Measurements from ENCODE around the gene LGALS4. TPM values are rescaled to one million over a fixed set of nuclear protein-coding genes. Genes with fewer than 3 reads are reported as not detected.
"Not testable (repeated sequence)": the region's sequence is repeated elsewhere in the genome, so short reads cannot be mapped to it uniquely, and the experiment has no call there.

The LGALS4 gene
- total and polyA plus RNA-seq, 3 experiments from 2014 or later: 0.44 to 1.8 (median 1.2) TPM

GRCh38 chr19:38816131-38816750 lies 3.5 kb upstream of the LGALS4 start:
- no peak overlapping the region for H3K27ac ChIP-seq (ENCODE audit: low read depth, low read length)
- peak overlapping the region in 1 of 8 donors; percentile 78 for H3K27ac Mint-ChIP-seq
- no peaks in the 10 kb centered on the region for H3K9me3 ChIP-seq (ENCODE audit: low read length)
- H3K4me3 Mint-ChIP-seq: no peak overlapping the region
- no peaks in the 10 kb centered on the region for H3K4me1 ChIP-seq (ENCODE audit: insufficient read depth, low read length)
- H3K27me3 ChIP-seq (ENCODE audit: insufficient read depth, low read length, poor library complexity, severe bottlenecking): no peaks in the 10 kb centered on the region
- ChIA-PET POLR2A (no interaction called here), CTCF (no interaction called here)
- peaks cover 0 to 55% (median 6%) of the 10 kb centered on the region in 3 donors for H3K36me3 Mint-ChIP-seq
- DNase-seq: no peak
- no peak overlapping the region for H3K4me3 ChIP-seq (ENCODE audit: low read length)
- no peaks in the 10 kb centered on the region for H3K9me3 Mint-ChIP-seq
- no peaks in the 10 kb centered on the region for H3K27me3 Mint-ChIP-seq
- H3K36me3 ChIP-seq (ENCODE audit: insufficient read depth, low read length): peaks cover 19% of the 10 kb centered on the region
- H3K4me1 Mint-ChIP-seq: peaks cover 4 to 15% (median 5%) of the 10 kb centered on the region in 3 donors

DNA sequence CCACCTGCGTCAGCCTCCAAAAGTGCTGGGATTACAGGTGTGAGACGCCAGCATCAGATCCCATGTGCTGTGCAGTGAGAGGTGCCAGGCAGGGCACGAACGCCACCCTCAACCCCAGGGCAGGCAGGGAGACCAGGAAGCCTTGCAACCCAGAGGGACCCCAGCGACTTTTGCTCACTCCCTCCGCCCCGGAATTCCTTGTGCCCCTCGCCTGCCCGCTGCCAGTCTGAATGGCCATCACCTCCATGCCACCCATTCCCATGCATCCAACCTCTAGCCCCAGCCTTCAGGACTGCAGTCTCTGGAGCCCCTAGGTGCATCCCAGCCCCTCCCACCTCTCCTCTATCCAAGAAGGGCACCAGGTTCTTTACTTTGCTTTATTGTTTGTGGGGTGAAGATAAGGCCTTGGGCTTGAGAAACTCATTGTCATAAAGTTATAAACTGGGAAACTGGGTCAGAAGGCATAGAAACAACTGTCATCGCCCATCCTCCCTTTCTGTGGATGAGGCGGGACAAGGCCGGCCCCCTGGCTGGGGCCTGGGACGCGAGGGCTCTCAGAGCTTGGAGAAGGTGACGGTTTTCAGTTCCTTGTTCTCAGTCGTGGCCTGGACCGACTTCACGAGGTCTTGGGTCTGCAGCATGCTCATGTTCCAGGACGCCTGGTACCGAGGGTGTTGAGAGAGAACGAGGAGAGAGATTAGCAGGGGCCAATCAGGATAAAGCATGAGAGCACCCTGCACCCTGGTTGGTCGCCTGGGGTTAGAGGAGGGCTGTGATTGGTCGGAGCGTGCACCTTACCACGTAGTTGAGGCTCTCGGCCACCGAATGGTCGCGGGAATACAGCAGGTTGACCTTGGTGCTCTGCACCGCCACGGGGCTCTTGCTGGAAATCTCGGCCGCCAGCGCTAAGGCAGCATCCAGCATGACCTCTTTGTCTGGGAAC lies 2.6 kb upstream of the LGALS4 start:
- DNase-seq: no peak
- H3K4me1 Mint-ChIP-seq: peaks cover 0 to 6% (median under 1%) of the 10 kb centered on the region in 3 donors
- H3K27me3 ChIP-seq (ENCODE audit: insufficient read depth, low read length, poor library complexity, severe bottlenecking): no peaks in the 10 kb centered on the region
- CTCF ChIA-PET: interaction anchor here (1.2 kb wide), 1 partner anchor 46 kb away, joined by 4 read pairs; no protein-coding TSS in a partner anchor
- no peak overlapping the region for H3K27ac ChIP-seq (ENCODE audit: low read depth, low read length)
- H3K9me3 Mint-ChIP-seq: no peaks in the 10 kb centered on the region
- no peak overlapping the region for H3K4me3 Mint-ChIP-seq
- peaks cover 0 to 46% (median 5%) of the 10 kb centered on the region in 3 donors for H3K36me3 Mint-ChIP-seq
- no peaks in the 10 kb centered on the region for H3K9me3 ChIP-seq (ENCODE audit: low read length)
- H3K27ac Mint-ChIP-seq: no peak overlapping the region
- POLR2A ChIA-PET: no interaction called here
- peaks cover 19% of the 10 kb centered on the region for H3K36me3 ChIP-seq (ENCODE audit: insufficient read depth, low read length)
- H3K4me3 ChIP-seq (ENCODE audit: low read length): no peak overlapping the region
- no peaks in the 10 kb centered on the region for H3K27me3 Mint-ChIP-seq
- no peaks in the 10 kb centered on the region for H3K4me1 ChIP-seq (ENCODE audit: insufficient read depth, low read length)

DNA sequence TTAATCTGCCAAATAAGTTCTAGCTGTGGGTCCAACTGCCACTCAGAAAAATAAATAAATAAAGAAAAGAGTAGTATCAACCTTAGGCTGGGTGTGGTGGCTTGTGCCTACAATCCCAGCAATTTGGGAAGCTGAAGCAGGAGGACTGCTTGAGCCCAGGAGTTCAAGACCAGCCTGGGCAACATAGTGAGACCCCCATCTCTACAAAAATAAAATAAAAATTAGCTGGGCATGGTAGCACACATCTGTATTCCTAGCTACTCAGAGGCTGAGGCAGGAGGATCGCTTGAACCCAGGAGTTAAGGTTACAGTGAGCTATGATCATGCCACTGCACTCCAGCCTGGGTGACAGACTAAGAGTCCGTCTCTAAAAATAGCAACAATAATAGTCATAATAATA lies 1.2 kb upstream of the LGALS4 start:
- H3K36me3 Mint-ChIP-seq: peaks cover 0 to 37% (median 2%) of the 10 kb centered on the region in 3 donors
- not testable (repeated sequence) for DNase-seq
- POLR2A ChIA-PET: interaction anchor here (0.6 to 1.0 kb wide), 2 partner anchors 20 to 27 kb away, joined by 3 to 5 read pairs; no protein-coding TSS in a partner anchor

GRCh38 chr19:38813323-38813722 lies 578 bp upstream of the LGALS4 start:
- ChIA-PET POLR2A (no interaction called here), CTCF (no interaction called here)
- H3K36me3 Mint-ChIP-seq: peaks cover 0 to 35% (median 2%) of the 10 kb centered on the region in 3 donors
- DNase-seq: no peak
- no peak overlapping the region for H3K4me3 ChIP-seq (ENCODE audit: low read length)
- no peaks in the 10 kb centered on the region for H3K9me3 Mint-ChIP-seq
- peaks cover 19% of the 10 kb centered on the region for H3K36me3 ChIP-seq (ENCODE audit: insufficient read depth, low read length)
- H3K4me1 Mint-ChIP-seq: no peaks in the 10 kb centered on the region
- H3K27me3 Mint-ChIP-seq: no peaks in the 10 kb centered on the region
- H3K4me1 ChIP-seq (ENCODE audit: insufficient read depth, low read length): no peaks in the 10 kb centered on the region
- no peaks in the 10 kb centered on the region for H3K27me3 ChIP-seq (ENCODE audit: insufficient read depth, low read length, poor library complexity, severe bottlenecking)
- H3K27ac Mint-ChIP-seq: peak overlapping the region in 1 of 8 donors; percentile 58
- H3K27ac ChIP-seq (ENCODE audit: low read depth, low read length): no peak overlapping the region
- H3K4me3 Mint-ChIP-seq: no peak overlapping the region
- no peaks in the 10 kb centered on the region for H3K9me3 ChIP-seq (ENCODE audit: low read length)

More for the DNA sequence above, 1.2 kb upstream of the LGALS4 start:
- not testable (repeated sequence) for H3K4me1 ChIP-seq (ENCODE audit: insufficient read depth, low read length); H3K4me3 Mint-ChIP-seq; H3K4me1 Mint-ChIP-seq; H3K9me3 Mint-ChIP-seq; H3K4me3 ChIP-seq (ENCODE audit: low read length); H3K9me3 ChIP-seq (ENCODE audit: low read length); H3K27me3 ChIP-seq (ENCODE audit: insufficient read depth, low read length, poor library complexity, severe bottlenecking); H3K27ac ChIP-seq (ENCODE audit: low read depth, low read length); H3K27me3 Mint-ChIP-seq
- peaks cover 19% of the 10 kb centered on the region for H3K36me3 ChIP-seq (ENCODE audit: insufficient read depth, low read length)
- CTCF ChIA-PET: interaction anchor here (1.2 kb wide), 1 partner anchor 44 kb away, joined by 4 read pairs; no protein-coding TSS in a partner anchor
- peak overlapping the region in 1 of 8 donors; percentile 8 for H3K27ac Mint-ChIP-seq

- no peak overlapping the region for H3K4me3 ChIP-seq (ENCODE audit: low read length)
- DNase-seq: no peak
- Mint-ChIP-seq H3K4me1 (no peaks in the 10 kb centered on the region), H3K27me3 (no peaks in the 10 kb centered on the region), H3K4me3 (no peak overlapping the region), H3K36me3 (peaks cover 0 to 26% (median 2%) of the 10 kb centered on the region in 3 donors), H3K27ac (peak overlapping the region in 2 of 8 donors; percentile 51 to 78), H3K9me3 (no peaks in the 10 kb centered on the region)
- no peaks in the 10 kb centered on the region for H3K4me1 ChIP-seq (ENCODE audit: insufficient read depth, low read length)
- peaks cover 10% of the 10 kb centered on the region for H3K36me3 ChIP-seq (ENCODE audit: insufficient read depth, low read length)
- no peaks in the 10 kb centered on the region for H3K9me3 ChIP-seq (ENCODE audit: low read length)
- no peaks in the 10 kb centered on the region for H3K27me3 ChIP-seq (ENCODE audit: insufficient read depth, low read length, poor library complexity, severe bottlenecking)
- H3K27ac ChIP-seq (ENCODE audit: low read depth, low read length): no peak overlapping the region
- POLR2A ChIA-PET: no interaction called here
- CTCF ChIA-PET: no interaction called here
Observed at GRCh38 chr19:38812009-38812840, 520 bp downstream of the LGALS4 start.

GRCh38 chr19:38809592-38810252 lies 3.0 kb downstream of the LGALS4 start:
- CTCF ChIA-PET: no interaction called here
- Histone ChIP-seq H3K4me3 (ENCODE audit: low read length) (no peak overlapping the region), H3K36me3 (ENCODE audit: insufficient read depth, low read length) (no peaks in the 10 kb centered on the region), H3K27me3 (ENCODE audit: insufficient read depth, low read length, poor library complexity, severe bottlenecking) (no peaks in the 10 kb centered on the region), H3K27ac (ENCODE audit: low read depth, low read length) (no peak overlapping the region), H3K4me1 (ENCODE audit: insufficient read depth, low read length) (peaks cover 3% of the 10 kb centered on the region), H3K9me3 (ENCODE audit: low read length) (no peaks in the 10 kb centered on the region)
- H3K27ac Mint-ChIP-seq: peak overlapping the region in 1 of 8 donors; percentile 75
- H3K4me1 Mint-ChIP-seq: peaks cover 3 to 7% (median 5%) of the 10 kb centered on the region in 3 donors
- peaks cover 0 to 6% (median 0%) of the 10 kb centered on the region in 3 donors for H3K36me3 Mint-ChIP-seq
- no peaks in the 10 kb centered on the region for H3K9me3 Mint-ChIP-seq
- POLR2A ChIA-PET: interaction anchor here (0.6 kb wide), 2 partner anchors 56 to 86 kb away, joined by 3 to 4 read pairs; no protein-coding TSS in a partner anchor
- H3K27me3 Mint-ChIP-seq: no peaks in the 10 kb centered on the region
- peak overlapping the region in 1 of 7 donors; percentile 40 for H3K4me3 Mint-ChIP-seq
- DNase-seq: no peak

- Mint-ChIP-seq H3K9me3 (no peaks in the 10 kb centered on the region), H3K36me3 (peaks cover 0 to 3% (median 0%) of the 10 kb centered on the region in 3 donors), H3K4me1 (peaks cover 3 to 7% (median 5%) of the 10 kb centered on the region in 3 donors), H3K27me3 (no peaks in the 10 kb centered on the region), H3K4me3 (no peak overlapping the region), H3K27ac (no peak overlapping the region)
- ChIA-PET CTCF (interaction anchor here (0.8 kb wide), 1 partner anchor 9 kb away, joined by 3 read pairs; no protein-coding TSS in a partner anchor), POLR2A (interaction anchor here (0.6 to 0.7 kb wide), 2 partner anchors 87 to 251 kb away, joined by 3 to 6 read pairs; no protein-coding TSS in a partner anchor)
- Histone ChIP-seq H3K9me3 (ENCODE audit: low read length) (no peaks in the 10 kb centered on the region), H3K4me1 (ENCODE audit: insufficient read depth, low read length) (peaks cover 3% of the 10 kb centered on the region), H3K36me3 (ENCODE audit: insufficient read depth, low read length) (no peaks in the 10 kb centered on the region), H3K27me3 (ENCODE audit: insufficient read depth, low read length, poor library complexity, severe bottlenecking) (no peaks in the 10 kb centered on the region), H3K4me3 (ENCODE audit: low read length) (no peak overlapping the region), H3K27ac (ENCODE audit: low read depth, low read length) (no peak overlapping the region)
- no peak for DNase-seq
Observed at GRCh38 chr19:38808741-38809140, 4.0 kb downstream of the LGALS4 start.

Measured in CD8-positive, alpha-beta memory T cell (primary cell).